ENCODE results near the gene SYK. TPM values are rescaled to one million over a fixed set of nuclear protein-coding genes. Genes with fewer than 3 reads are reported as not detected.
A peak's percentile ranks its signal among the peaks of the same experiment; 100 is the strongest.

SYK gene
- total RNA-seq, 3 donors from 2014 or later (not counting 1 experiment from before 2014, with no cell fraction given): 75.5 to 104 (median 78.0) TPM

DNA sequence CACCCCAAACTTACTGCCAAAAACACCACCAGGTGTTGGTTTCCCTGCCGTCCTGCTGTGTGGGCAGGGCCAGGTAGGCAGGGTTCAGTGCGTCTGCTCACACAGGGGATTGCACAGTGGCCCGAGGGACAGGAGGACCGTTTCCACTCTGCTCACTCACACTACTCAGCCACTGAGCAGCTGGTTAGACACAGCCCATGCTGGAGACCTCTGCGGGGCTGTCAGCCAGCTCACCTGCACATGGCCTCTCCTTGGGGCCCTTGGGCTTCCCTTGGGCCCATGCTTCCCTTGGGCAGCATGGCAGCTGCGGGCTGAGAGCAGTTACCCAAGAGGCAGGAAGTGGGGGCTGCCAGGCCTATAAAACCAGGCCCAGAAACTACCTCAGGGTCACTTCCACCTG lies 79.0 kb downstream of the SYK start:
- DNase-seq: no peak
- H3K36me3 Mint-ChIP-seq: peaks cover 12% of the 10 kb centered on the region
- H3K27ac Mint-ChIP-seq: peak overlapping the region in 1 of 2 donors; percentile 52

DNA sequence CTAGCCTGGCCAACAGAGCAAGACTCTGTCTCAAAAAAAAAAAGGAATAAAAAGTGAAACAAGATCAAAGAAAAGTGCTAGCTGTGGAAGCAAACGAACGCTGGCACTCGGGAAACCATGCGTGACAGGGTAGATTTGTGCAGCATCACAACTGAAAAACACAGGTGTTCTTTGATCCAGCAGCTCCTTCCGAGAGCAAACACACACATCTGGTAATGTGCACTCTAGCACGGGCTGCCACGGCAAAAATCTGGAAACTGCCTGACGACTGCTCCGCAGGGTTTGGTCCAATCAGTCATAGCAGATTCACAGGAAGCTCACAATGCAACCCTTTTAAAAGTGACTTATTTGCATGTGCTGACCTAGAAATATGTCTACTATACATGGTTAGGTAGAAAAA lies 80.0 kb downstream of the SYK start:
- Mint-ChIP-seq H3K36me3 (peaks cover 12% of the 10 kb centered on the region), H3K4me3 (no peak overlapping the region), H3K27me3 (ENCODE audit: low read depth in 2 of 2) (no peaks in the 10 kb centered on the region), H3K9me3 (no peaks in the 10 kb centered on the region), H3K27ac (no peak overlapping the region), H3K4me1 (no peaks in the 10 kb centered on the region)
- peaks cover 57% of the 10 kb centered on the region for H3K36me3 ChIP-seq (ENCODE audit: control insufficient read depth, insufficient read depth, low read length)
- H3K27me3 ChIP-seq (ENCODE audit: control insufficient read depth, insufficient read depth, low read length): no peaks in the 10 kb centered on the region
- intact Hi-C loops (cut with micrococcal nuclease): no loop called here
- 73% methylated on average over 9 of the region's 9 CpGs for WGBS (ENCODE audit: insufficient coverage)
- TF ChIP-seq, protein P1, sequence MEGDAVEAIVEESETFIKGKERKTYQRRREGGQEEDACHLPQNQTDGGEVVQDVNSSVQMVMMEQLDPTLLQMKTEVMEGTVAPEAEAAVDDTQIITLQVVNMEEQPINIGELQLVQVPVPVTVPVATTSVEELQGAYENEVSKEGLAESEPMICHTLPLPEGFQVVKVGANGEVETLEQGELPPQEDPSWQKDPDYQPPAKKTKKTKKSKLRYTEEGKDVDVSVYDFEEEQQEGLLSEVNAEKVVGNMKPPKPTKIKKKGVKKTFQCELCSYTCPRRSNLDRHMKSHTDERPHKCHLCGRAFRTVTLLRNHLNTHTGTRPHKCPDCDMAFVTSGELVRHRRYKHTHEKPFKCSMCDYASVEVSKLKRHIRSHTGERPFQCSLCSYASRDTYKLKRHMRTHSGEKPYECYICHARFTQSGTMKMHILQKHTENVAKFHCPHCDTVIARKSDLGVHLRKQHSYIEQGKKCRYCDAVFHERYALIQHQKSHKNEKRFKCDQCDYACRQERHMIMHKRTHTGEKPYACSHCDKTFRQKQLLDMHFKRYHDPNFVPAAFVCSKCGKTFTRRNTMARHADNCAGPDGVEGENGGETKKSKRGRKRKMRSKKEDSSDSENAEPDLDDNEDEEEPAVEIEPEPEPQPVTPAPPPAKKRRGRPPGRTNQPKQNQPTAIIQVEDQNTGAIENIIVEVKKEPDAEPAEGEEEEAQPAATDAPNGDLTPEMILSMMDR (IDR thresholded peaks at IDR 0.05): no peak
- no peak overlapping the region for H3K4me3 ChIP-seq (ENCODE audit: low read length)
- no peaks in the 10 kb centered on the region for H3K4me1 ChIP-seq (ENCODE audit: control insufficient read depth, insufficient read depth, low read length)
- ATAC-seq (no peak), DNase-seq (no peak)
- H3K9me3 ChIP-seq (ENCODE audit: control insufficient read depth, insufficient read depth, low read length): no peaks in the 10 kb centered on the region
- no peak overlapping the region for H3K27ac ChIP-seq (ENCODE audit: low read length)

More for the DNA sequence above, 79.0 kb downstream of the SYK start:
- no peaks in the 10 kb centered on the region for H3K4me1 Mint-ChIP-seq
- no peaks in the 10 kb centered on the region for H3K9me3 ChIP-seq (ENCODE audit: control insufficient read depth, insufficient read depth, low read length)
- TF ChIP-seq, protein P1 (IDR thresholded peaks at IDR 0.05): no peak
- peaks cover 56% of the 10 kb centered on the region for H3K36me3 ChIP-seq (ENCODE audit: control insufficient read depth, insufficient read depth, low read length)
- intact Hi-C loops (cut with micrococcal nuclease): no loop called here
- no peaks in the 10 kb centered on the region for H3K27me3 Mint-ChIP-seq (ENCODE audit: low read depth in 2 of 2)
- H3K27me3 ChIP-seq (ENCODE audit: control insufficient read depth, insufficient read depth, low read length): no peaks in the 10 kb centered on the region
- H3K4me3 ChIP-seq (ENCODE audit: low read length): no peak overlapping the region
- no peaks in the 10 kb centered on the region for H3K9me3 Mint-ChIP-seq
- no peak overlapping the region for H3K4me3 Mint-ChIP-seq
- no peaks in the 10 kb centered on the region for H3K4me1 ChIP-seq (ENCODE audit: control insufficient read depth, insufficient read depth, low read length)
- peak overlapping the region; percentile 17 for H3K27ac ChIP-seq (ENCODE audit: low read length)
- whole genome bisulfite sequencing (ENCODE audit: insufficient coverage): 62% methylated on average over 6 of the region's 6 CpGs
- ATAC-seq: no peak

DNA sequence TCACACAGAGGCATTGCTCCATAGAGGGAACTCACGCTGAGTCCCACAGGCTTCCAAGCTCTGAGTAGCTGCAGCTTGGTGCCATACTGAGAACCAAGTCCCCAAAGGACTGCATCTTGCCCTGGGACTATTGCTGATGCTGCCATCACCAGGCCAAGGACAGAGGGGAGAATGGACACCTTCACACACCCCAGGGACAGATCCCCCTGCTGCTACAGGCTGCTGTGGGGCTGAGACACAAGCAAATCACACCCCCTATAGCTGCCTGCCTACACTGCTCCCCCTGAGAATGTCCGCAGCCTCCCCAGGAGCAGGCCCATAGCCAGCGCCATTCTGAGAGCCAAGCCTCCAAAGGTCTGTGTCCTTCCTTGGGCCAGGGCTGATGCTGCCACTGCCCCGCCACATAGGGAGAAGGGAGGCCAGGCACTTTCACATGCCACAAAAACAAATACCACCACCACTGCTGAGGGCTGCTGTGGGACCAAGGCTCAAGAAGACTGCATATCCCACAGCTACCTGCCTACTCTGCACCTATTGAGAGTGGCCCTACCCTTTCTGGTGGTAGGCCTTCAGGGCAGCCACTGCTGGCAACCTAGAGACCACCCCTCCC lies 81.5 kb downstream of the SYK start:
- no peak overlapping the region for H3K27ac ChIP-seq (ENCODE audit: low read length)
- WGBS (ENCODE audit: insufficient coverage): 98% methylated on average over 4 of the region's 4 CpGs
- DNase-seq: no peak
- Mint-ChIP-seq H3K27ac (peak overlapping the region; percentile 30 to 37), H3K4me1 (no peaks in the 10 kb centered on the region), H3K9me3 (no peaks in the 10 kb centered on the region), H3K36me3 (peaks cover 16% of the 10 kb centered on the region), H3K4me3 (no peak overlapping the region), H3K27me3 (ENCODE audit: low read depth in 2 of 2) (no peaks in the 10 kb centered on the region)
- H3K4me1 ChIP-seq (ENCODE audit: control insufficient read depth, insufficient read depth, low read length): no peaks in the 10 kb centered on the region
- H3K27me3 ChIP-seq (ENCODE audit: control insufficient read depth, insufficient read depth, low read length): no peaks in the 10 kb centered on the region
- H3K36me3 ChIP-seq (ENCODE audit: control insufficient read depth, insufficient read depth, low read length): peaks cover 52% of the 10 kb centered on the region
- H3K4me3 ChIP-seq (ENCODE audit: low read length): no peak overlapping the region
- no peaks in the 10 kb centered on the region for H3K9me3 ChIP-seq (ENCODE audit: control insufficient read depth, insufficient read depth, low read length)
- TF ChIP-seq, protein P1 (IDR thresholded peaks at IDR 0.05): no peak
- no peak for ATAC-seq
- intact Hi-C loops (cut with micrococcal nuclease): no loop called here

DNA sequence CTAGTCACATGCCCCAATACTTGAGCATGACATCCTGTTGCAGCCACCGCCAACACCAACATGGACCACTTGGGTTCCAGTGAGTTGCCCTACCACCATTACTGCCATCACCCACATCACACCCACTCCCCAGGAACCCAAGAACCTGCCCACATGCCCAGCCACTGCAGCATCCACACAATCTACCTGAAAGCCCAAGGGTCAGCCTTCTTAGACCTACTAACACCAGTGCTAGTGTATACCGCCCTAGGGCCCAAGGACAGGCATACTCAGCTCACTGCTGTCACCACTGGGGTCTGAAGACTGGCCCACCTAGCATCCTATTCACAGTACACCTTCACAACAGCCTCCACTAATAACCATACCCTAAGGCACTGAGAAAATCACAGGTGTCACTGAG lies 82.0 kb downstream of the SYK start:
- H3K27ac ChIP-seq (ENCODE audit: low read length): no peak overlapping the region
- WGBS (ENCODE audit: insufficient coverage): 94% methylated on average over 2 of the region's 2 CpGs

More for the DNA sequence above, 82.0 kb downstream of the SYK start:
- Histone ChIP-seq H3K4me1 (ENCODE audit: control insufficient read depth, insufficient read depth, low read length) (no peaks in the 10 kb centered on the region), H3K9me3 (ENCODE audit: control insufficient read depth, insufficient read depth, low read length) (no peaks in the 10 kb centered on the region), H3K4me3 (ENCODE audit: low read length) (no peak overlapping the region), H3K27me3 (ENCODE audit: control insufficient read depth, insufficient read depth, low read length) (no peaks in the 10 kb centered on the region), H3K36me3 (ENCODE audit: control insufficient read depth, insufficient read depth, low read length) (peaks cover 52% of the 10 kb centered on the region)
- ATAC-seq (peak in 2 of 3 donors; percentile 14 to 28), DNase-seq (no peak)
- H3K4me1 Mint-ChIP-seq: no peaks in the 10 kb centered on the region
- intact Hi-C loops (cut with micrococcal nuclease): no loop called here
- no peaks in the 10 kb centered on the region for H3K9me3 Mint-ChIP-seq
- TF ChIP-seq, protein P1 (IDR thresholded peaks at IDR 0.05): no peak
- peak overlapping the region in 1 of 2 donors; percentile 37 for H3K27ac Mint-ChIP-seq
- no peak overlapping the region for H3K4me3 Mint-ChIP-seq
- no peaks in the 10 kb centered on the region for H3K27me3 Mint-ChIP-seq (ENCODE audit: low read depth in 2 of 2)
- H3K36me3 Mint-ChIP-seq: peaks cover 21% of the 10 kb centered on the region

Measured in natural killer cell (primary cell).